Ascending aorta (tissue), 2 donors: ENCODE data around the gene SUGP1. TPM values are rescaled to one million over a fixed set of nuclear protein-coding genes. Genes with fewer than 3 reads are reported as not detected.

Source experiments
- DNase-seq, 2 donors: peaks; one replicate each; pipeline ENCODE4 v3.0.0-alpha.2; 2019; ENCODE audit warnings: low spot score in 2 of 2
- H3K27ac ChIP-seq, 2 donors: fragments of 200-600 bp; sonication (generic); one replicate each; pipeline ENCODE4 v1.5.1; 2016 to 2017; ENCODE audit warnings: mild to moderate bottlenecking in 1 of 2
- H3K27me3 ChIP-seq: fragments of 200-600 bp; sonication (generic); one replicate; pipeline ENCODE4 v1.5.1; 2017
- H3K36me3 ChIP-seq, 2 donors: fragments of 200-600 bp; sonication (generic); one replicate each; pipeline ENCODE4 v1.5.1; 2016
- H3K4me1 ChIP-seq, 2 donors: fragments of 200-600 bp; sonication (generic); one replicate each; pipeline ENCODE4 v1.5.1; 2016 to 2017; ENCODE audit warnings: mild to moderate bottlenecking in 1 of 2
- H3K4me3 ChIP-seq, 2 donors: fragments of 200-600 bp; sonication (generic); one replicate each; pipeline ENCODE4 v1.5.1; 2016 to 2017; ENCODE audit warnings: mild to moderate bottlenecking in 1 of 2
- H3K9me3 ChIP-seq, 2 donors: fragments of 200-600 bp; sonication (generic); one replicate each; pipeline ENCODE4 v1.5.1; 2016
- intact Hi-C: fragments of 100-400 bp; cut with DNase I; formaldehyde crosslinking; loops from one replicate; pipeline ENCODE4 v1.15.1; 2023
- total RNA-seq: library from RNA; depleted of rRNA; stranded (reverse); fragments of >200 nt; gene quantifications from one replicate; pipeline ENCODE4 v1.1.0, GENCODE V29; 2016
- TF ChIP-seq, protein P1 (sequence below), 3 experiments: fragments of 200-600 bp in 2 of 3; fragments of 450-650 bp in 1 of 3; sonication (generic) in 2 of 3; IDR thresholded peaks; one replicate each; pipeline ENCODE4 v1.5.1; 2016 to 2019; ENCODE audit warnings: antibody characterized with exemption in 3 of 3, mild to moderate bottlenecking in 1 of 3, moderate library complexity in 1 of 3

The SUGP1 gene
- total RNA-seq, 1 donor from 2014 or later = 42.9 TPM

DNA sequence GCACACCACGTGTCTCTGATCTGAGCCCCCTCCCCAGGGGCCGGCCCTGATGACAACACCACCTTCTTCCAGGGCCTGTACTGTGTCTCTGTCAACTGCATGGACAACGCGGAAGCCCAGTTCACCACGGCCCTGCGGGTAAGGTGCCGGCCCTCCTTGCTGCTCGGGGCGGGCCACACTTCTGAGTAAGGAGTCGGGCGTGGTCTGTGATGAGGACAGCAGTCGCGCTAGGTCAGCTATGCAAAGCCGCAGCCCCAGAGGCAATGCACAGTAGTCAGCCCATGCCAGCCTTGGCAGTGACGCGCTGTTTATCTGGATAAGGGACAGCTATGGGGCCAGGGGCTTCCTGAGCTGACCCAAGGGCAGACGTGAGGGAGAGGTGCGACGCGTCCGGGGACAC lies 24.9 kb upstream of the SUGP1 start:
- Histone ChIP-seq H3K4me3 (no peak overlapping the region), H3K9me3 (no peaks in the 10 kb centered on the region), H3K27me3 (no peaks in the 10 kb centered on the region), H3K36me3 (peaks cover 90 to 99% of the 10 kb centered on the region in 2 donors), H3K4me1 (no peaks in the 10 kb centered on the region), H3K27ac (no peak overlapping the region)
- TF ChIP-seq, protein P1, sequence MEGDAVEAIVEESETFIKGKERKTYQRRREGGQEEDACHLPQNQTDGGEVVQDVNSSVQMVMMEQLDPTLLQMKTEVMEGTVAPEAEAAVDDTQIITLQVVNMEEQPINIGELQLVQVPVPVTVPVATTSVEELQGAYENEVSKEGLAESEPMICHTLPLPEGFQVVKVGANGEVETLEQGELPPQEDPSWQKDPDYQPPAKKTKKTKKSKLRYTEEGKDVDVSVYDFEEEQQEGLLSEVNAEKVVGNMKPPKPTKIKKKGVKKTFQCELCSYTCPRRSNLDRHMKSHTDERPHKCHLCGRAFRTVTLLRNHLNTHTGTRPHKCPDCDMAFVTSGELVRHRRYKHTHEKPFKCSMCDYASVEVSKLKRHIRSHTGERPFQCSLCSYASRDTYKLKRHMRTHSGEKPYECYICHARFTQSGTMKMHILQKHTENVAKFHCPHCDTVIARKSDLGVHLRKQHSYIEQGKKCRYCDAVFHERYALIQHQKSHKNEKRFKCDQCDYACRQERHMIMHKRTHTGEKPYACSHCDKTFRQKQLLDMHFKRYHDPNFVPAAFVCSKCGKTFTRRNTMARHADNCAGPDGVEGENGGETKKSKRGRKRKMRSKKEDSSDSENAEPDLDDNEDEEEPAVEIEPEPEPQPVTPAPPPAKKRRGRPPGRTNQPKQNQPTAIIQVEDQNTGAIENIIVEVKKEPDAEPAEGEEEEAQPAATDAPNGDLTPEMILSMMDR (IDR thresholded peaks at IDR 0.05) = no peak
- no peak for DNase-seq
- intact Hi-C loops = no loop called here

DNA sequence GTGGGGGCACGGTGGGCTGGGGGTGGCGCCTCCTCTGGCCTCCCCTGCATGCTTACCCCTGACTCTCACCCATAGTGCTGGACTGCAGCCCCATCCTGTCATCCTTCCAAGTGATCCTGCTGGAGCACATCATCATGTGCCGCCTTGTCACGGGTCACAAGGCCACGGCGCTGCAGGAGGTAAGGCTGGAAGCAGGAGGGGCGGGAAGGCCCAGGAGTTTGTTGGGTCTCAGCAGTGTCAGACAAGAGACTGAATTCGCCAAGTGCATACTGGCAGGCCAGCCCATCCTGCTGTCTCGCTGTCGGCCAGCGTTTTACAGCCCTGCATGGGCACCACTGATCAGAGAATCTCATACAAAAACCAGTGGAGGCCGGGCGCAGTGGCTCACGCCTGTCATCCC lies 23.5 kb upstream of the SUGP1 start:
- H3K4me1 ChIP-seq = no peaks in the 10 kb centered on the region
- H3K36me3 ChIP-seq = peaks cover 88 to 99% of the 10 kb centered on the region in 2 donors
- H3K27me3 ChIP-seq = no peaks in the 10 kb centered on the region
- H3K27ac ChIP-seq = no peak overlapping the region
- TF ChIP-seq, protein P1 (IDR thresholded peaks at IDR 0.05) = no peak
- no peak overlapping the region for H3K4me3 ChIP-seq
- intact Hi-C loops = no loop called here
- H3K9me3 ChIP-seq = no peaks in the 10 kb centered on the region
- DNase-seq = no peak

DNA sequence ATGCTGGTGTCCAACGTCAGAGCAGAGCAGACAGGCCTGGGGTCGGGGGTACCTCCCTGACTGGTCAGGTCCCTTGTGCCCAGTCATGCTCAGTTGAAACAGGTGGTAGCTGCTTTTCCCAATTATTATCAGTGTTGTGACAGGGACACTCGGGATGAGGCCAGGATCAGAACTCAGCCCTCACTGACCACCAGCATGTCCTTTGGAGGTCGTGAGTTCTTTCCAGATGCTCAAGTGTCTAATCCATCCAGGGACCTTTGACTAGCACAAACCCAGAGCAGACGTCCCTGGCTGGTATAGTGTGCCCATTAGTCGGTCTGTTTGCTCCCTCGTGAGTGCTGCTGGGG lies 22.7 kb upstream of the SUGP1 start:
- Histone ChIP-seq H3K36me3 (peaks cover 88 to 98% of the 10 kb centered on the region in 2 donors), H3K9me3 (no peaks in the 10 kb centered on the region), H3K4me3 (no peak overlapping the region), H3K27me3 (no peaks in the 10 kb centered on the region), H3K4me1 (no peaks in the 10 kb centered on the region), H3K27ac (no peak overlapping the region)
- DNase-seq = no peak
- TF ChIP-seq, protein P1 (IDR thresholded peaks at IDR 0.05) = peak in 1 of 3 experiments; percentile 16
- intact Hi-C loops = no loop called here

DNA sequence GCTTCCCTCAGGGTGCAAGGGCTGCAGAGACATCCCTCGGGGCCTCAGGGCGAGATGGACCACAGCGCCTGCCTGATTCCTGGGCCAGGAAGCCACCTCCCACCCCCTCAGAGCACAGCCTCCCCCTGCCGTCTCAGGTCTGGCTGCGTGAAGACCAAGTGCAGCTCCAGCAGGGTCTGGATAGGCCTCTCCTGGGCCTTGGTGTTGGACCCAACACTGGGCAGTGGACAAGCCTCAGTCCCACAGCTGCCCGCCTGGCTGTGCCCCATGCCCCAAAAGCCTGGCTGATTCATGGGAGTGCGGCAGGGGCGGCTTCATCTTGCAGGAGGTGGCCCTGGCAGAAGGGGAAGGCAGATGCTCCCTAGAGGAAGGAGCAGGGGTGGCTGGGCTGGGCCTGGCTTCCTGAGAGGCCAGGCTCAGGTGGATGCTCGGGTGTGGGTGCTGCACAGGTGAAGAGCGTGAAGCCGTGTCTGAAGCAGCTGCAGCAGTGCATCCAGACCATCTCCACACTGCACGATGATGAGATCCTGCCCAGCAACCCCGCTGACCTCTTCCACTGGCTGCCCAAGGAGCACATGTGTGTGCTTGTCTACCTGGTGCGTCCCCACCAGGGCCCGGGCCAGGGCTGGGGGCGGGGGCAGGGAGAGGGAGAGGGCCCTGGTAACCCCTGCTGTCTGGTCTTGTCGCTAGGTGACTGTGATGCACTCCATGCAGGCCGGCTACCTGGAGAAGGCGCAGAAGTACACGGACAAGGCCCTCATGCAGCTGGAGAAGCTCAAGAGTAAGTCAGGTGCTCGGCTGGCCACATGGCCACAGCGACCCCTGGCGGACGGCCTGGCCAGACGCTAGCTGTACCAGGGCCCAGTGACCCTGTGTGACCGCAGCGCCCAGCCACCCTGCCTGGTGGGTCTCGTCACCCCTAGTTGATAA lies 22.0 kb upstream of the SUGP1 start:
- peaks cover 88 to 98% of the 10 kb centered on the region in 2 donors for H3K36me3 ChIP-seq
- DNase-seq = peak in 1 of 2 donors; percentile 70
- intact Hi-C loops = no loop called here

DNA sequence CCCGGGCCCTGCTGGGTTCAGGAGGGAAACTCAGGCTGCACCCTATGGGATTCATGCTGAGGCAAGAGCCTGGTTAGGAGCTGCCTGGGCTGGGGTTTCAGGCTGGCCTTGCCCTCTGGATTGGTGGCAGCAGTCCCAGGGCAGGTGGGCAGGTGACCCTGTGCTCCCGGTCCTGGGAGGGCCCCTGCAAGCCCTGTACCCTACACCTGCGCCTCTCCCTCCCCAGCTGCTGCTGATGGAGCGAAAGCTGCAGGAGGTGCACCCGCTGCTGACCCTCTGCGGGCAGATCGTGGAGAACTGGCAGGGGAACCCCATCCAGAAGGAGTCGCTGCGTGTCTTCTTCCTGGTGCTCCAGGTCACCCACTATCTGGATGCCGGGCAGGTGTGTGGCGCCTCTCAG lies 20.7 kb upstream of the SUGP1 start:
- peaks cover 86 to 98% of the 10 kb centered on the region in 2 donors for H3K36me3 ChIP-seq
- intact Hi-C loops = no loop called here
- TF ChIP-seq, protein P1 (IDR thresholded peaks at IDR 0.05) = no peak
- peaks cover 0 to 6% of the 10 kb centered on the region in 2 donors for H3K4me1 ChIP-seq
- H3K9me3 ChIP-seq = no peaks in the 10 kb centered on the region
- H3K27me3 ChIP-seq = no peaks in the 10 kb centered on the region
- no peak for DNase-seq
- H3K27ac ChIP-seq = no peak overlapping the region
- no peak overlapping the region for H3K4me3 ChIP-seq

More for the DNA sequence above, 22.0 kb upstream of the SUGP1 start:
- Histone ChIP-seq H3K27ac (no peak overlapping the region), H3K27me3 (no peaks in the 10 kb centered on the region), H3K9me3 (no peaks in the 10 kb centered on the region), H3K4me1 (peaks cover 0 to 2% of the 10 kb centered on the region in 2 donors), H3K4me3 (no peak overlapping the region)
- TF ChIP-seq, protein P1 (IDR thresholded peaks at IDR 0.05) = peak; percentile 51 to 83 (median 71)
